ENCODE results near the gene LYRM7. TPM values are rescaled to one million over a fixed set of nuclear protein-coding genes. Genes with fewer than 3 reads are reported as not detected.
"Not testable (repeated sequence)": the region's sequence is repeated elsewhere in the genome, so short reads cannot be mapped to it uniquely, and the experiment has no call there.

LYRM7 gene
- total RNA-seq, 1 donor from 2014 or later: 9.1 TPM

DNA sequence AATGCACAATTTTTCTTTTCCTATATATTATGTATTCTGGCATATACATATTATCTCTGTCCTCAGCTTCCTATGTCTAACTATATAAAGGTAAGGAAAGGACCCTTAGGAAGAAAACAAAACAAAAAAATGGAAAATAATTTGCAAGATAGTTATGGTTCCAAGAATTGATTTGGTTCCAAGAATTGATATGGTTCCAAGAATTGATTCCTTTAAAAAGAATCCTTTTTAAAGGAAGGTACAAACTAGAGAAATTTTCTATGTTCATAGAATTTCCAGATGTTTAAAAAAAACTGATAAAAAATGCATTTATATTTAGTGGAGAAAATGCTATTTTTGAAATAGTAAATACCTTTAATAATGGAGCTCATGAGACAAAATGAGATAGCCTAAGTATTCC is 12.1 kb downstream of the LYRM7 start:
- no peaks in the 10 kb centered on the region for H3K9me3 Mint-ChIP-seq (ENCODE audit: unreplicated experiment)
- H3K27me3 Mint-ChIP-seq (ENCODE audit: unreplicated experiment): no peaks in the 10 kb centered on the region
- H3K4me1 Mint-ChIP-seq (ENCODE audit: unreplicated experiment): no peaks in the 10 kb centered on the region
- peaks cover 8% of the 10 kb centered on the region for H3K36me3 Mint-ChIP-seq (ENCODE audit: unreplicated experiment)
- no peak for DNase-seq (ENCODE audit: extremely low spot score, unreplicated experiment)
- no peak overlapping the region for H3K27ac Mint-ChIP-seq (ENCODE audit: unreplicated experiment)
- H3K4me3 Mint-ChIP-seq (ENCODE audit: unreplicated experiment): no peak overlapping the region
- TF ChIP-seq, protein P1, sequence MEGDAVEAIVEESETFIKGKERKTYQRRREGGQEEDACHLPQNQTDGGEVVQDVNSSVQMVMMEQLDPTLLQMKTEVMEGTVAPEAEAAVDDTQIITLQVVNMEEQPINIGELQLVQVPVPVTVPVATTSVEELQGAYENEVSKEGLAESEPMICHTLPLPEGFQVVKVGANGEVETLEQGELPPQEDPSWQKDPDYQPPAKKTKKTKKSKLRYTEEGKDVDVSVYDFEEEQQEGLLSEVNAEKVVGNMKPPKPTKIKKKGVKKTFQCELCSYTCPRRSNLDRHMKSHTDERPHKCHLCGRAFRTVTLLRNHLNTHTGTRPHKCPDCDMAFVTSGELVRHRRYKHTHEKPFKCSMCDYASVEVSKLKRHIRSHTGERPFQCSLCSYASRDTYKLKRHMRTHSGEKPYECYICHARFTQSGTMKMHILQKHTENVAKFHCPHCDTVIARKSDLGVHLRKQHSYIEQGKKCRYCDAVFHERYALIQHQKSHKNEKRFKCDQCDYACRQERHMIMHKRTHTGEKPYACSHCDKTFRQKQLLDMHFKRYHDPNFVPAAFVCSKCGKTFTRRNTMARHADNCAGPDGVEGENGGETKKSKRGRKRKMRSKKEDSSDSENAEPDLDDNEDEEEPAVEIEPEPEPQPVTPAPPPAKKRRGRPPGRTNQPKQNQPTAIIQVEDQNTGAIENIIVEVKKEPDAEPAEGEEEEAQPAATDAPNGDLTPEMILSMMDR (IDR thresholded peaks at IDR 0.05): no peak

DNA sequence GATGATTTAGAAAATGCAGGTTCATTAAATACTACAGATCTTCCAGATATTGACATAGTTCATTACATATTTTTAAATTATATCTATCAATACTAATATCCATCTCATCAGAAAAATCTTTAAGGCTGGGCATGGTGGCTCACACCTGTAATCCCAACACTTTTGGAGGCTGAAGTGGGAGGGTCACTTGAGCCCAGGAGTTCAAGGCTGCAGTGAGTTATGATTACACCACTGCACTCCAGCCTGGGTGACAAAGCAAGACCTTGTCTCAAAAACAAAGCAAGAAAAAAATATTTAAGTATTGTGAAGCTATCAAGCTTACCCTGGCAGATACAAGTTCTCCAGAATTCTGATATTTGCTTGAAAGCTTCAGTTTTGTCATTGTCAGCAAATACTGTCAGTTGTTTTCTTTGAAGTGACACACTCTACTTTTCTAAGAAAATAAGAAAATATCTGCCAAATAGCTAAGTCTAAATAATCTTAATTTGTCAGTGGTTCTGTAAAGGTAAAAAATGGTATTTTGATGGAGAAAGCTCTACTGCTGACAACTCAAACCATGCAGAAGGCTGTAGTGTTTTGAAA is 14.9 kb downstream of the LYRM7 start:
- Mint-ChIP-seq H3K27me3 (ENCODE audit: unreplicated experiment) (no peaks in the 10 kb centered on the region), H3K27ac (ENCODE audit: unreplicated experiment) (no peak overlapping the region), H3K9me3 (ENCODE audit: unreplicated experiment) (no peaks in the 10 kb centered on the region), H3K36me3 (ENCODE audit: unreplicated experiment) (peaks cover 13% of the 10 kb centered on the region), H3K4me1 (ENCODE audit: unreplicated experiment) (no peaks in the 10 kb centered on the region), H3K4me3 (ENCODE audit: unreplicated experiment) (no peak overlapping the region)
- no peak for DNase-seq (ENCODE audit: extremely low spot score, unreplicated experiment)
- TF ChIP-seq, protein P1 (IDR thresholded peaks at IDR 0.05): no peak

- H3K9me3 Mint-ChIP-seq (ENCODE audit: unreplicated experiment): no peaks in the 10 kb centered on the region
- no peak for DNase-seq (ENCODE audit: extremely low spot score, unreplicated experiment)
- H3K27ac Mint-ChIP-seq (ENCODE audit: unreplicated experiment): peak overlapping the region; percentile 58
- peaks cover 13% of the 10 kb centered on the region for H3K36me3 Mint-ChIP-seq (ENCODE audit: unreplicated experiment)
- no peaks in the 10 kb centered on the region for H3K27me3 Mint-ChIP-seq (ENCODE audit: unreplicated experiment)
- H3K4me3 Mint-ChIP-seq (ENCODE audit: unreplicated experiment): no peak overlapping the region
- TF ChIP-seq, protein P1 (IDR thresholded peaks at IDR 0.05): no peak
- H3K4me1 Mint-ChIP-seq (ENCODE audit: unreplicated experiment): no peaks in the 10 kb centered on the region
Observed at GRCh38 chr5:131186561-131187256, 16.0 kb downstream of the LYRM7 start.

- TF ChIP-seq, protein P1 (IDR thresholded peaks at IDR 0.05): no peak
- DNase-seq (ENCODE audit: extremely low spot score, unreplicated experiment): no peak
- Mint-ChIP-seq H3K27ac (ENCODE audit: unreplicated experiment) (no peak overlapping the region), H3K4me3 (ENCODE audit: unreplicated experiment) (no peak overlapping the region), H3K27me3 (ENCODE audit: unreplicated experiment) (no peaks in the 10 kb centered on the region), H3K9me3 (ENCODE audit: unreplicated experiment) (no peaks in the 10 kb centered on the region), H3K4me1 (ENCODE audit: unreplicated experiment) (no peaks in the 10 kb centered on the region), H3K36me3 (ENCODE audit: unreplicated experiment) (peaks cover 5% of the 10 kb centered on the region)
Observed at GRCh38 chr5:131193106-131193505, 22.4 kb downstream of the LYRM7 start.

GRCh38 chr5:131193897-131194296 is 23.2 kb downstream of the LYRM7 start:
- H3K4me3 Mint-ChIP-seq (ENCODE audit: unreplicated experiment); H3K27me3 Mint-ChIP-seq (ENCODE audit: unreplicated experiment); H3K4me1 Mint-ChIP-seq (ENCODE audit: unreplicated experiment); H3K27ac Mint-ChIP-seq (ENCODE audit: unreplicated experiment); DNase-seq (ENCODE audit: extremely low spot score, unreplicated experiment); H3K36me3 Mint-ChIP-seq (ENCODE audit: unreplicated experiment); H3K9me3 Mint-ChIP-seq (ENCODE audit: unreplicated experiment): not testable (repeated sequence)
